Mucosa of rectum (tissue), 2 donors: ENCODE results near the gene SNRPD2.
"Not testable (repeated sequence)": the region's sequence is repeated elsewhere in the genome, so short reads cannot be mapped to it uniquely, and the experiment has no call there.

Source experiments
- H3K27ac ChIP-seq, 2 donors: one replicate each; pipeline ENCODE4 v1.7.0; 2013; ENCODE audit warnings: inconsistent platforms in 2 of 2, low read depth in 2 of 2, low read length in 2 of 2
- H3K27me3 ChIP-seq, 2 donors: one replicate each; pipeline ENCODE4 v1.7.0; 2013; ENCODE audit warnings: low read length in 2 of 2; ENCODE audit not compliant: control insufficient read depth in 2 of 2, insufficient read depth in 2 of 2
- H3K36me3 ChIP-seq, 2 donors: one replicate each; pipeline ENCODE4 v1.7.0; 2013; ENCODE audit warnings: low read length in 2 of 2; ENCODE audit not compliant: control insufficient read depth in 2 of 2, insufficient read depth in 2 of 2
- H3K4me1 ChIP-seq, 2 donors: one replicate each; pipeline ENCODE4 v1.7.0; 2013; ENCODE audit warnings: low read length in 2 of 2, mild to moderate bottlenecking in 1 of 2; ENCODE audit not compliant: control insufficient read depth in 2 of 2, insufficient read depth in 2 of 2
- H3K4me3 ChIP-seq, 2 donors: one replicate each; pipeline ENCODE4 v1.7.0; 2013; ENCODE audit warnings: low read length in 2 of 2
- H3K9ac ChIP-seq, 2 donors: one replicate each; pipeline ENCODE4 v1.7.0; 2013; ENCODE audit warnings: low read length in 2 of 2, low read depth in 1 of 2, mild to moderate bottlenecking in 1 of 2
- H3K9me3 ChIP-seq, 2 donors: one replicate each; pipeline ENCODE4 v1.7.0; 2013; ENCODE audit warnings: low read length in 2 of 2; ENCODE audit not compliant: control insufficient read depth in 2 of 2
- donor health status: healthy.
- donor health status: Normal muscosa, but diverticular disease.

SNRPD2 gene

GRCh38 chr19:45691516-45692186 lies at the start of gene SNRPD2:
SNRPD2 (minus strand) TSS chr19:45691953; CDS start chr19:45691888, 65 bp downstream.
- H3K27ac ChIP-seq: peak within 1 kb of the TSS; percentile 89 to 90
- H3K9ac ChIP-seq: peak within 1 kb of the TSS; percentile 91
- no peaks in the 10 kb centered on the region for H3K9me3 ChIP-seq
- H3K4me1 ChIP-seq: peaks cover 8 to 10% of the 10 kb centered on the region in 2 donors
- H3K27me3 ChIP-seq: no peaks in the 10 kb centered on the region
- H3K36me3 ChIP-seq: peaks cover 14 to 23% of the 10 kb centered on the region in 2 donors
- H3K4me3 ChIP-seq: peak within 1 kb of the TSS; percentile 88 to 93

- Histone ChIP-seq H3K9me3 (no peaks in the 10 kb centered on the region), H3K4me1 (no peaks in the 10 kb centered on the region), H3K36me3 (no peaks in the 10 kb centered on the region), H3K4me3 (no peak overlapping the region), H3K9ac (no peak overlapping the region), H3K27ac (no peak overlapping the region), H3K27me3 (no peaks in the 10 kb centered on the region)
These were observed 48.0 kb upstream of the SNRPD2 start for GRCh38 chr19:45739498-45740439.

DNA sequence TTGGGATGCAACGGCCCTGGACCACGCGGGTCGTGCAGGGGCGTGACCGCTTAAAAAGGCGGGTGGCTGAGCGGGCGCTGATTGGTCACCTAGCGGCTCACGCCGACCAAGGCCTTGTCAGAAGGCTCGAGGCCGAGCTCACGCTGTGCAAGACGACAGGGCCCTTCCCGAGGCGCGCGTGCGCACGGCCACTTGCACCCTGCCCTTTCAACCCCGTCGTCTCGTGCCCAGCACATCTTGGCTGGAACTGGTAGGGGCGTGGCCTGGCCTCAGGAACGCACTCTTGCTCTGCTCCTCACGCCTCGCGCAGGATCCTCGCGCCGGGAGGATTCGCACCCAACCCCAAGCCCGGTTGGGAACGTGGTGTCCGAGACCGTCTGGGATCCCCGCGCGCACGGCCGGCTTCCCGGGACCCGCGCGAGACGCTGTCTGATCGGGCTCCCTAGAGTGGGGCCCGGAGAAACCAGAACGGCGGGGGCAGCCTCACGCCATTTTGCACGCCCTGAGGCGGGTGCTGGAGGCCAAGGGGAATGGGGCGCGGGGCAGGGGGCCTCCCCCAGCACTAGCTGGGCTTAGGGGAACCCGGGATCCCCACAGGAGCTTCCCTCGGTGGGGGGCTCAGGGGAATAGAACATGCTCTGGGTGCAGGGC lies 41.5 kb upstream of the SNRPD2 start, which contains the start of gene MEIOSIN:
MEIOSIN (plus strand) TSS at position 280 of the 651 bp plus-strand sequence. CDS start 1,938 bp downstream, outside the sequence.
- Histone ChIP-seq H3K36me3 (no peaks in the 10 kb centered on the region), H3K4me3 (no peak within 1 kb of the TSS), H3K27ac (no peak within 1 kb of the TSS), H3K27me3 (no peaks in the 10 kb centered on the region), H3K9me3 (no peaks in the 10 kb centered on the region), H3K9ac (no peak within 1 kb of the TSS), H3K4me1 (peaks cover 7 to 11% of the 10 kb centered on the region in 2 donors)

- peak within 1 kb of the TSS; percentile 64 to 91 for H3K9ac ChIP-seq
- H3K4me1 ChIP-seq: peaks cover 7 to 11% of the 10 kb centered on the region in 2 donors
- H3K36me3 ChIP-seq: no peaks in the 10 kb centered on the region
- peak within 1 kb of the TSS; percentile 80 to 86 for H3K4me3 ChIP-seq
- no peaks in the 10 kb centered on the region for H3K9me3 ChIP-seq
- peak within 1 kb of the TSS; percentile 68 to 72 for H3K27ac ChIP-seq
- H3K27me3 ChIP-seq: no peaks in the 10 kb centered on the region
These were observed 38.9 kb upstream of the SNRPD2 start, which contains the start of gene FBXO46 for GRCh38 chr19:45730368-45731288. FBXO46 (minus strand) TSS chr19:45730896; CDS start chr19:45713495, 17,401 bp downstream.

- Histone ChIP-seq H3K4me3 (peak overlapping the region; percentile 80 to 86), H3K27me3 (no peaks in the 10 kb centered on the region), H3K9ac (peak overlapping the region; percentile 64 to 91), H3K27ac (peak overlapping the region; percentile 68 to 72), H3K4me1 (peaks cover 7 to 11% of the 10 kb centered on the region in 2 donors), H3K9me3 (no peaks in the 10 kb centered on the region), H3K36me3 (no peaks in the 10 kb centered on the region)
These were observed 38.1 kb upstream of the SNRPD2 start for GRCh38 chr19:45729800-45730290.

- not testable (repeated sequence) for H3K36me3 ChIP-seq, H3K27ac ChIP-seq, H3K4me3 ChIP-seq, H3K27me3 ChIP-seq, H3K9me3 ChIP-seq, H3K9ac ChIP-seq
- peaks cover 7 to 11% of the 10 kb centered on the region in 2 donors for H3K4me1 ChIP-seq
These were observed 36.9 kb upstream of the SNRPD2 start for GRCh38 chr19:45728683-45729082.

DNA sequence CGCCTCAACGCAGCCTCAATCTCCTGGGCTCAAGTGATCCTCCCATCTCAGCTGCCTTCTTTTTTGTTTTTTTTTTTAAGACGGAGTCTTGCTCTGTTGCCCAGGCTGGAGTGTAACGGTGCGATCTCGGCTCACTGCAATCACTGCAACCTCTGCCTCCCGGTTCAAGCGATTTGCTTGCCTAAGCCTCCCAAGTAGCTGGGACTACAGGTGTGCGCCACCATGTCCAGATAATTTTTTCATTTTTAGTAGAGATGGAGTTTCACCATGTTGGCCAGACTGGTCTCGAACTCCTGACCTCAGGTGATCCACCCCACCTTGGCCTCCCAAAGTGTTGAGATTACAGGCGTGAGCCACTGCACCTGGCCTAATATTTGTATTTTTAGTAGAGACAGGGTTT lies 28.3 kb upstream of the SNRPD2 start:
- H3K9me3 ChIP-seq, H3K9ac ChIP-seq, H3K4me3 ChIP-seq, H3K36me3 ChIP-seq, H3K27me3 ChIP-seq: not testable (repeated sequence)
- Histone ChIP-seq H3K27ac (peak overlapping the region; percentile 82 to 88), H3K4me1 (peaks cover 17 to 36% of the 10 kb centered on the region in 2 donors)

GRCh38 chr19:45717983-45718650 lies 26.4 kb upstream of the SNRPD2 start:
- no peaks in the 10 kb centered on the region for H3K9me3 ChIP-seq

More at GRCh38 chr19:45717983-45718650, 26.4 kb upstream of the SNRPD2 start:
- peak overlapping the region; percentile 75 to 85 for H3K4me3 ChIP-seq
- peaks cover 4 to 6% of the 10 kb centered on the region in 2 donors for H3K36me3 ChIP-seq
- H3K27me3 ChIP-seq: no peaks in the 10 kb centered on the region
- H3K27ac ChIP-seq: peak overlapping the region; percentile 96 to 97
- H3K9ac ChIP-seq: peak overlapping the region; percentile 83 to 89
- H3K4me1 ChIP-seq: peaks cover 17 to 34% of the 10 kb centered on the region in 2 donors
